Neural crest cell (in vitro differentiated cells): ENCODE measurements around the gene SLC27A1. TPM values are rescaled to one million over a fixed set of nuclear protein-coding genes. Genes with fewer than 3 reads are reported as not detected.

ENCODE experiments used
- DNase-seq: peaks from one replicate; pipeline ENCODE4 v3.0.0; 2021; ENCODE audit warnings: low read depth, mixed read lengths, low spot score
- H3K27ac Mint-ChIP-seq: one replicate; pipeline ENCODE4 v1.8.0; 2021; ENCODE audit warnings: mild to moderate bottlenecking, mixed read lengths; ENCODE audit not compliant: unreplicated experiment
- H3K27me3 Mint-ChIP-seq: 2 replicates; pipeline ENCODE4 v1.8.0; 2021; ENCODE audit warnings: low read depth, mild to moderate bottlenecking, mixed read lengths
- H3K36me3 Mint-ChIP-seq: 2 replicates; pipeline ENCODE4 v1.8.0; 2021; ENCODE audit warnings: low read depth, mild to moderate bottlenecking, mixed read lengths
- H3K4me1 Mint-ChIP-seq: 2 replicates; pipeline ENCODE4 v1.8.0; 2021; ENCODE audit warnings: mixed read lengths
- H3K4me3 Mint-ChIP-seq: one replicate; pipeline ENCODE4 v1.8.0; 2021; ENCODE audit warnings: mild to moderate bottlenecking, mixed read lengths
- H3K9me3 Mint-ChIP-seq: 2 replicates; pipeline ENCODE4 v1.8.0; 2021; ENCODE audit warnings: mixed read lengths
- total RNA-seq: library from RNA; stranded (reverse); gene quantifications from 2 replicates; pipeline ENCODE4 v1.2.1, GENCODE V29; 2021
- TF ChIP-seq, protein P1 (sequence below): fragments of 200-600 bp; sonication (generic); conservative IDR thresholded peaks from 2 replicates; pipeline ENCODE4 v1.5.0; 2021; ENCODE audit warnings: antibody characterized with exemption, mild to moderate bottlenecking

SLC27A1 gene
- total RNA-seq, 1 donor from 2014 or later, result 17.4 TPM

DNA sequence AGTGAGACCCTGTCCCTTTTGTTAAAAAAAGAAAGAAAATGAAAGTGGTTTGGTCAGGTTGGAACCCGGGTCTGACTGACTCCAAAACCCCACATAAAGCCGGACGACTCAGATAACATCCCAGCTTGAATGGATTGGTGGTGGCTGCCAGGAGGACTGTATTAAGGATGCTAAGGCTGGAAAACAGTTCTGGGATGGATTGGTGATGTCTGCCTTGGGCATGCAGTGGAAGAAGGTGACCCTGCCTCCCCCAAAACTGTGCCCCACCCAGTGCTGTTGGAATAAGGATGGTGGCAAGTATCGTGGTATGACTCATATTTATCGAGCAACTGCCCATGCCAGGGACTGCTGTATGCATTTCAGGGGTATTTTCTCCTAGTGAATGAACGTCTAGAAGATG lies 66.6 kb downstream of the SLC27A1 start:
- no peak overlapping the region for H3K27ac Mint-ChIP-seq
- TF ChIP-seq, protein P1, sequence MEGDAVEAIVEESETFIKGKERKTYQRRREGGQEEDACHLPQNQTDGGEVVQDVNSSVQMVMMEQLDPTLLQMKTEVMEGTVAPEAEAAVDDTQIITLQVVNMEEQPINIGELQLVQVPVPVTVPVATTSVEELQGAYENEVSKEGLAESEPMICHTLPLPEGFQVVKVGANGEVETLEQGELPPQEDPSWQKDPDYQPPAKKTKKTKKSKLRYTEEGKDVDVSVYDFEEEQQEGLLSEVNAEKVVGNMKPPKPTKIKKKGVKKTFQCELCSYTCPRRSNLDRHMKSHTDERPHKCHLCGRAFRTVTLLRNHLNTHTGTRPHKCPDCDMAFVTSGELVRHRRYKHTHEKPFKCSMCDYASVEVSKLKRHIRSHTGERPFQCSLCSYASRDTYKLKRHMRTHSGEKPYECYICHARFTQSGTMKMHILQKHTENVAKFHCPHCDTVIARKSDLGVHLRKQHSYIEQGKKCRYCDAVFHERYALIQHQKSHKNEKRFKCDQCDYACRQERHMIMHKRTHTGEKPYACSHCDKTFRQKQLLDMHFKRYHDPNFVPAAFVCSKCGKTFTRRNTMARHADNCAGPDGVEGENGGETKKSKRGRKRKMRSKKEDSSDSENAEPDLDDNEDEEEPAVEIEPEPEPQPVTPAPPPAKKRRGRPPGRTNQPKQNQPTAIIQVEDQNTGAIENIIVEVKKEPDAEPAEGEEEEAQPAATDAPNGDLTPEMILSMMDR, result no peak

DNA sequence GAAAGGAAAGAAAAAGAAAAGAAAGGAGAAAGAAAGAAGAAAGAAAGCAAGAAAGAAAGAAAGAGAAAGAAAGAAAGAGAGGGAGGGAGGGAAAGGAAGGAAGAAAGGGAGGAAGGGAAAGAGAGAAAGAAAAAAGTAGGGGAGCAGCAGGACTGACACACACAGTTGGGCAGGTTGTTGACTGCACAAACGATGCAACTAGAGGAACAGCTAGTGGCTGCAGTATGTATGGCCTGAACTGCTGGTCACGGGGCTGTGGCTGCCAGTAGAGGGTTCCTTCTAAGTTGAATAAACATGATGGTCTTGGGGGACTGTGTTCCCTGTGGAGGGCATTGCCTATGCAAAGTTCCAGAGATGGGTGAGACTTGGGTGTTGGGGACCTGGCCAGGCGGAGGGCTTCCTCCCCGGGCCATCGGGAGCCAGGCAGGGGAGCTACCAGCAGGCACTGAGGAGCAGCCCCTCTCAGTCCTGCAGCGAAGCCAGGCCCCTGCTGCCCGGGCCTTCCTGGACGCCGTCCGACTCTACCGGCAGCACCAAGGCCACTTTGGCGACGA lies 68.4 kb downstream of the SLC27A1 start:
- Mint-ChIP-seq H3K27me3 (peaks cover 18% of the 10 kb centered on the region), H3K36me3 (no peaks in the 10 kb centered on the region), H3K4me1 (peaks cover 12% of the 10 kb centered on the region), H3K4me3 (peak overlapping the region; percentile 84), H3K27ac (no peak overlapping the region), H3K9me3 (no peaks in the 10 kb centered on the region)
- TF ChIP-seq, protein P1, result no peak
- DNase-seq, result no peak

More for the DNA sequence above, 66.6 kb downstream of the SLC27A1 start:
- Mint-ChIP-seq H3K4me1 (peaks cover 12% of the 10 kb centered on the region), H3K4me3 (peak overlapping the region; percentile 47), H3K9me3 (no peaks in the 10 kb centered on the region), H3K27me3 (peaks cover 18% of the 10 kb centered on the region), H3K36me3 (no peaks in the 10 kb centered on the region)
- no peak for DNase-seq

DNA sequence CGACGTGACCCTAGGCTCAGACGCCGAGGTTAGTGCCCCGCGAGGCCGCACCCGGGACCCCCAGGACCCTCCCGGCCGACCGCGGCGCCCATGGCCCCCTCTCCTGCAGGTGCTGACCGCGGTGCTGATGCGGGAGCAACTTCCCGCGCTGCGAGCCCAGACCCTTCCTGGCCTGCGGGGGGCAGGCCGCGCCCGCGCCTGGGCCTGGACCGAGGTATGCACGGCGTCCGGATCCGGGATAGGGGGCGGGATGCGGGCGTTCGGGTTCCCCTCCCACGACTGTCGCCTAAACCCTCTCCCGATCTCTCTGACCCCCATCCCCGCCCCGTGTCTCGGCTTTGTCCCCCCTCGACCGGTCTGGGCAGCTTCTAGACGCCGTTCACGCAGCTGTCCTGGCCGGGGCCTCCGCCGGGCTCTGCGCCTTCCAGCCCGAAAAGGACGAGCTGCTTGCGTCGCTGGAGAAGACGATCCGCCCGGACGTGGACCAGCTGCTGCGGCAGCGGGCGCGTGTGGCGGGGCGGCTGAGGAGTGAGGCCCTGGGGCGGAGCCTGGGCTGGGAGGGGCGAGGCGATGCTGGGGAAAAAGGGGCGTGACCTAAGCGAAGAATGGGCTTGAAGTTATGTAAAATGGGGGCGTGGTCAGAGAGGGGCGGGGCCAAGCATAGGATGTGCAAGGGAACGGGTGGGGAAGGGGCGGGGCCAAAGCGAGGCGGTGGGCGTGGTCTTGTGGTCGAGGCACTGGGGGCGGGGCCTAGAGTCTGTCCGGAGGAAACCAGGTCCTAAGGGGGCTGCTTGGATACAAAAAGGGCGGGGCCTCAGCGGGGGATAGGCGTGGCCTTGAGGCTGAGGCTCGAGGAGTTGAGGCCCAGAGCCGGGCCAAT lies 69.2 kb downstream of the SLC27A1 start:
- peak; percentile 96 for DNase-seq
- TF ChIP-seq, protein P1, result no peak
- Mint-ChIP-seq H3K4me3 (peak overlapping the region; percentile 88), H3K27me3 (peaks cover 18% of the 10 kb centered on the region), H3K9me3 (no peaks in the 10 kb centered on the region), H3K4me1 (peaks cover 15% of the 10 kb centered on the region), H3K27ac (peak overlapping the region; percentile 71), H3K36me3 (no peaks in the 10 kb centered on the region)

DNA sequence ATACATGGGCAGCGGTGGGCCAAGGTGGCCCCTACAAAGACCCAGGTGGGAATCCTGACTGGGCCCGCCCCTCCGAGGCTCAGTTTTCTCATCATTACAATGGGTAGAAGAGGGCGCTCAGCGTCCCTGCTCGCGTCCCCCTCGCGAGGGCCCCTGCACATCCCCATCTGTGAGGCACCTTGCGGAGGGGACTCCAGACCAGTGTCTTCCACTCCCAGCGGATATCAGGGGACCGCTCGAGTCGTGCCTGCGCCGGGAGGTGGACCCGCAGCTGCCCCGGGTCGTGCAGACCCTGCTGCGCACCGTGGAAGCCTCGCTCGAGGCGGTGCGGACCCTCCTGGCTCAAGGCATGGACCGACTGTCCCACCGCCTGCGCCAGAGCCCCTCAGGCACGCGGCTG lies 69.8 kb downstream of the SLC27A1 start:
- TF ChIP-seq, protein P1, result no peak
- Mint-ChIP-seq H3K27me3 (peaks cover 18% of the 10 kb centered on the region), H3K9me3 (no peaks in the 10 kb centered on the region), H3K27ac (no peak overlapping the region), H3K4me1 (peaks cover 17% of the 10 kb centered on the region), H3K4me3 (no peak overlapping the region), H3K36me3 (no peaks in the 10 kb centered on the region)
- DNase-seq, result no peak

DNA sequence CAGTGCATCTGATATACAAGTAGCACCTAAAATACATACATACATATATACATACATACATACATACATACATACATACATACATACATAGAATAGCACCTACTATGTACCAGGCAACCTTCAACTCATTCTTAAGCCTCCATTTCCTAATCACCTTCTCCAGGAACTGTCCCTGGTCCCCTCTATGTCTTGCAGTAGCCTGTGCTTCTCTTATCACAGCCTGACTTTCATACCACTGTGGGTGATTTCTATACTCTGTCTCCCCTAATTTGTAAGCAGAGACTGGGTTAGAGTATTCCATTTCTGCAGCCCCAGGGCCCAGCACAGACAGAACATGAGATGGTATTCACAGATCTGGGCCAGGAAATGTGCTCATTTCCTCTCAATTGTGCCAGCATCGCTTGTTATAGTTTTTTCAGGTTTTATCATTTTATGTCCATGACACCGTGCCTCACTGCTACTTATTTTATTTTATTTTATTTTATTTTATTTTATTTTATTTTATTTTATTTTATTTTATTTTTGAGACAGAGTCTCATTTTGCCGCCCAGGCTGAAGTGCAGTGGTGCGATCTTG lies 70.9 kb downstream of the SLC27A1 start:
- peaks cover 24% of the 10 kb centered on the region for H3K4me1 Mint-ChIP-seq
- DNase-seq, result no peak
- no peaks in the 10 kb centered on the region for H3K9me3 Mint-ChIP-seq
- TF ChIP-seq, protein P1, result no peak
- peak overlapping the region; percentile 45 for H3K4me3 Mint-ChIP-seq
- H3K36me3 Mint-ChIP-seq, result no peaks in the 10 kb centered on the region
- H3K27me3 Mint-ChIP-seq, result peaks cover 18% of the 10 kb centered on the region
- no peak overlapping the region for H3K27ac Mint-ChIP-seq
